Fibroblast of lung (primary cell): ENCODE measurements around the gene CALCOCO1. TPM values are rescaled to one million over a fixed set of nuclear protein-coding genes. Genes with fewer than 3 reads are reported as not detected.

Source experiments
- DNase-seq, 2 donors: peaks; one replicate each; pipeline versions ENCODE4 v3.0.0 to v3.0.0-alpha.2; 2010; ENCODE audit warnings: low read depth in 2 of 2
- H2AFZ ChIP-seq: 2 replicates; pipeline ENCODE4 v1.5.1; 2012; ENCODE audit warnings: low read length, control low read depth, inconsistent platforms
- H3K27ac ChIP-seq: 2 replicates; pipeline ENCODE4 v1.5.1; 2011; ENCODE audit warnings: low read length, control low read depth; ENCODE audit not compliant: insufficient read depth
- H3K27me3 ChIP-seq: 2 replicates; pipeline ENCODE4 v1.5.1; 2011; ENCODE audit warnings: mild to moderate bottlenecking, low read length; ENCODE audit not compliant: control insufficient read depth, insufficient read depth
- H3K36me3 ChIP-seq: 2 replicates; pipeline ENCODE4 v1.5.1; 2011; ENCODE audit warnings: low read length; ENCODE audit not compliant: control insufficient read depth, insufficient read depth
- H3K4me1 ChIP-seq: 2 replicates; pipeline ENCODE4 v1.5.1; 2011; ENCODE audit warnings: low read length; ENCODE audit not compliant: control insufficient read depth, insufficient read depth; ENCODE audit errors: extremely low read depth
- H3K4me2 ChIP-seq: 2 replicates; pipeline ENCODE4 v1.5.1; 2011; ENCODE audit warnings: low read length, control low read depth; ENCODE audit not compliant: insufficient read depth; ENCODE audit errors: extremely low read depth
- H3K4me3 ChIP-seq, 4 experiments: fragments of 200-600 bp in 1 of 4; sonication (generic) in 1 of 4; replicated peaks in 1 of 4; 2 replicates each; pipeline ENCODE4 v1.5.1; 2011 to 2016; ENCODE audit warnings: low read length in 4 of 4, low read depth in 3 of 4, mild to moderate bottlenecking in 3 of 4, control low read depth in 2 of 4, inconsistent platforms in 1 of 4, mixed read lengths in 1 of 4; ENCODE audit not compliant: insufficient read depth in 1 of 4; ENCODE audit errors: control extremely low read depth in 1 of 4
- H3K79me2 ChIP-seq: 2 replicates; pipeline ENCODE4 v1.5.1; 2012; ENCODE audit warnings: mild to moderate bottlenecking, low read length, inconsistent platforms; ENCODE audit not compliant: control insufficient read depth, insufficient read depth
- H3K9ac ChIP-seq: 2 replicates; pipeline ENCODE4 v1.5.1; 2011; ENCODE audit warnings: mild to moderate bottlenecking, low read length, control low read depth; ENCODE audit not compliant: insufficient read depth
- H3K9me3 ChIP-seq: 2 replicates; pipeline ENCODE4 v1.5.1; 2012; ENCODE audit warnings: low read depth, low read length; ENCODE audit not compliant: control insufficient read depth, insufficient read depth
- H4K20me1 ChIP-seq: 2 replicates; pipeline ENCODE4 v1.5.1; 2011; ENCODE audit warnings: low read length; ENCODE audit not compliant: control insufficient read depth, insufficient read depth; ENCODE audit errors: extremely low read depth
- CTCF ChIP-seq, 2 donors: IDR thresholded peaks in 1 of 2; conservative IDR thresholded peaks in 1 of 2; 1 replicate in 1 of 2; 2 replicates in 1 of 2; pipeline ENCODE4 v1.5.1; 2011 to 2012; ENCODE audit warnings: low read length in 2 of 2, control low read depth in 1 of 2, inconsistent platforms in 1 of 2, low read depth in 1 of 2, mild to moderate bottlenecking in 1 of 2
- EZH2 ChIP-seq: IDR thresholded peaks from 2 replicates; pipeline ENCODE4 v1.5.1; 2012; ENCODE audit warnings: low read length, control low read depth, mild to moderate bottlenecking; ENCODE audit errors: missing control alignments
- polyA plus RNA-seq, 2 donors: library from polyadenylated mRNA; depleted of rRNA in 1 of 2; stranded (reverse) in 1 of 2; unstranded in 1 of 2; fragments of >200 nt; gene quantifications; 2 replicates each; pipeline ENCODE4 v1.2.1, GENCODE V29; 2011 to 2012; ENCODE audit warnings: missing spikeins in 1 of 2
- total RNA-seq: library from RNA; depleted of rRNA; stranded (reverse); fragments of >200 nt; gene quantifications from 2 replicates; pipeline ENCODE4 v1.2.1, GENCODE V29; 2014

Gene CALCOCO1
- total and polyA plus RNA-seq, 2 donors (not counting 1 experiment from before 2014, with no cell fraction given), result 116 to 125 TPM

- no peak for TF ChIP-seq CTCF (conservative IDR thresholded peaks at IDR 0.05 in 1 of 2, IDR thresholded peaks at IDR 0.05 in 1 of 2; ENCODE audit: low read depth in 1 of 2, low read length in 2 of 2)
- TF ChIP-seq EZH2, result no peak
- no peak overlapping the region for H3K4me3 ChIP-seq
- H4K20me1 ChIP-seq, result no peaks in the 10 kb centered on the region
- peaks cover 49% of the 10 kb centered on the region for H3K27me3 ChIP-seq
- no peaks in the 10 kb centered on the region for H3K36me3 ChIP-seq
- no peaks in the 10 kb centered on the region for H3K79me2 ChIP-seq
- no peak overlapping the region for H2AFZ ChIP-seq
- DNase-seq, result no peak
- H3K9ac ChIP-seq, result no peak overlapping the region
- no peak overlapping the region for H3K27ac ChIP-seq
- no peak overlapping the region for H3K4me2 ChIP-seq
- no peaks in the 10 kb centered on the region for H3K4me1 ChIP-seq
- no peaks in the 10 kb centered on the region for H3K9me3 ChIP-seq
These were observed 17.5 kb upstream of the CALCOCO1 start for GRCh38 chr12:53744751-53745150.

- Histone ChIP-seq H2AFZ (no peak overlapping the region), H4K20me1 (no peaks in the 10 kb centered on the region), H3K9me3 (no peaks in the 10 kb centered on the region), H3K27me3 (peaks cover 49% of the 10 kb centered on the region), H3K9ac (no peak overlapping the region), H3K79me2 (no peaks in the 10 kb centered on the region), H3K4me1 (peaks cover 2% of the 10 kb centered on the region), H3K4me3 (no peak overlapping the region), H3K27ac (no peak overlapping the region), H3K36me3 (no peaks in the 10 kb centered on the region), H3K4me2 (no peak overlapping the region)
- no peak for DNase-seq
- TF ChIP-seq EZH2 (no peak), CTCF (conservative IDR thresholded peaks at IDR 0.05 in 1 of 2, IDR thresholded peaks at IDR 0.05 in 1 of 2; ENCODE audit: low read depth in 1 of 2, low read length in 2 of 2) (no peak)
These were observed 16.8 kb upstream of the CALCOCO1 start for GRCh38 chr12:53744130-53744441.

- Histone ChIP-seq H3K4me3 (no peak overlapping the region), H3K4me2 (no peak overlapping the region), H3K79me2 (no peaks in the 10 kb centered on the region), H2AFZ (no peak overlapping the region), H3K4me1 (peaks cover 2% of the 10 kb centered on the region), H3K27ac (no peak overlapping the region), H3K9me3 (no peaks in the 10 kb centered on the region), H4K20me1 (no peaks in the 10 kb centered on the region), H3K9ac (no peak overlapping the region), H3K27me3 (peaks cover 50% of the 10 kb centered on the region), H3K36me3 (no peaks in the 10 kb centered on the region)
- TF ChIP-seq EZH2 (no peak), CTCF (conservative IDR thresholded peaks at IDR 0.05 in 1 of 2, IDR thresholded peaks at IDR 0.05 in 1 of 2; ENCODE audit: low read depth in 1 of 2, low read length in 2 of 2) (peak; percentile 92 to 93)
- DNase-seq, result peak; percentile 32 to 52
These were observed 16.2 kb upstream of the CALCOCO1 start for GRCh38 chr12:53743266-53744129.
